Ishikawa (cell line): ENCODE results near the gene EPN2.

Source experiments
- CEBPB ChIP-seq: IDR thresholded peaks from 2 replicates; pipeline ENCODE4 v1.6.1; 2012
- CREB1 ChIP-seq: IDR thresholded peaks from 2 replicates; pipeline ENCODE4 v1.6.1; 2012; ENCODE audit warnings: low read depth
- EGR1 ChIP-seq: IDR thresholded peaks from 2 replicates; pipeline ENCODE4 v1.6.1; 2012
- EP300 ChIP-seq: IDR thresholded peaks from 2 replicates; pipeline ENCODE4 v1.6.1; 2012; ENCODE audit warnings: borderline replicate concordance
- FOXM1 ChIP-seq: IDR thresholded peaks from 2 replicates; pipeline ENCODE4 v1.6.1; 2012; ENCODE audit warnings: low read depth, borderline replicate concordance
- MAX ChIP-seq: IDR thresholded peaks from 2 replicates; pipeline ENCODE4 v1.6.1; 2012
- NFIC ChIP-seq: IDR thresholded peaks from 2 replicates; pipeline ENCODE4 v1.6.1; 2012
- RAD21 ChIP-seq: IDR thresholded peaks from 2 replicates; pipeline ENCODE4 v1.6.1; 2012; ENCODE audit warnings: low read depth
- REST ChIP-seq: IDR thresholded peaks from 2 replicates; pipeline ENCODE4 v1.6.1; 2012; ENCODE audit warnings: low read depth, mild to moderate bottlenecking
- TAF1 ChIP-seq: IDR thresholded peaks from 2 replicates; pipeline ENCODE4 v1.6.1; 2012; ENCODE audit warnings: low read depth, mild to moderate bottlenecking
- TCF12 ChIP-seq: IDR thresholded peaks from 2 replicates; pipeline ENCODE4 v1.6.1; 2012; ENCODE audit warnings: low read depth
- TEAD4 ChIP-seq: IDR thresholded peaks from 2 replicates; pipeline ENCODE4 v1.6.1; 2012
- USF1 ChIP-seq: IDR thresholded peaks from 2 replicates; pipeline ENCODE4 v1.6.1; 2012
- YY1 ChIP-seq: IDR thresholded peaks from 2 replicates; pipeline ENCODE4 v1.6.1; 2012; ENCODE audit warnings: low read depth
- ZBTB7A ChIP-seq: IDR thresholded peaks from 2 replicates; pipeline ENCODE4 v1.6.1; 2012; ENCODE audit warnings: low read depth

EPN2 gene

GRCh38 chr17:19354748-19355147 lies 117.6 kb downstream of the EPN2 start:
- no peak for TF ChIP-seq TCF12
- TF ChIP-seq TAF1, result no peak
- TF ChIP-seq NFIC, result no peak
- TF ChIP-seq CEBPB, result no peak
- no peak for TF ChIP-seq MAX
- TF ChIP-seq EGR1, result no peak
- TF ChIP-seq USF1, result no peak
- no peak for TF ChIP-seq ZBTB7A
- no peak for TF ChIP-seq REST
- no peak for TF ChIP-seq EP300

GRCh38 chr17:19357351-19357750 lies 120.2 kb downstream of the EPN2 start:
- TF ChIP-seq MAX (no peak), CEBPB (no peak), EP300 (no peak), FOXM1 (no peak), EGR1 (no peak), NFIC (no peak), RAD21 (no peak), ZBTB7A (no peak), REST (no peak), YY1 (no peak), CREB1 (no peak)

GRCh38 chr17:19357761-19358160 lies 120.6 kb downstream of the EPN2 start:
- no peak for TF ChIP-seq USF1
- no peak for TF ChIP-seq FOXM1
- no peak for TF ChIP-seq TAF1
- no peak for TF ChIP-seq REST
- no peak for TF ChIP-seq CEBPB
- TF ChIP-seq NFIC, result no peak
- TF ChIP-seq RAD21, result no peak
- no peak for TF ChIP-seq MAX
- no peak for TF ChIP-seq TEAD4
- no peak for TF ChIP-seq YY1
- no peak for TF ChIP-seq TCF12
- no peak for TF ChIP-seq EGR1
- no peak for TF ChIP-seq ZBTB7A
- TF ChIP-seq CREB1, result no peak

- no peak for TF ChIP-seq RAD21
- TF ChIP-seq YY1, result no peak
- no peak for TF ChIP-seq TEAD4
- TF ChIP-seq USF1, result no peak
- no peak for TF ChIP-seq REST
- TF ChIP-seq TAF1, result no peak
- no peak for TF ChIP-seq NFIC
- no peak for TF ChIP-seq ZBTB7A
- no peak for TF ChIP-seq CEBPB
- no peak for TF ChIP-seq EGR1
- no peak for TF ChIP-seq FOXM1
- no peak for TF ChIP-seq CREB1
- no peak for TF ChIP-seq MAX
- no peak for TF ChIP-seq EP300
- no peak for TF ChIP-seq TCF12
Observed at GRCh38 chr17:19359151-19359550, 122.0 kb downstream of the EPN2 start.
